Aorta (tissue), 5 donors: ENCODE measurements around the gene PRKAR2A. TPM values are rescaled to one million over a fixed set of nuclear protein-coding genes. Genes with fewer than 3 reads are reported as not detected.

Source experiments
- ATAC-seq: fragments of 200-7000 bp; cut with Tn5 transposase; one replicate; pipeline ENCODE4 v1.9.1; 2022; ENCODE audit warnings: moderate library complexity; ENCODE audit not compliant: low FRiP score
- DNase-seq, 2 donors: peaks; one replicate each; pipeline ENCODE4 v3.0.0-alpha.2; 2020
- H3K27ac ChIP-seq, 2 donors: one replicate each; pipeline ENCODE4 v1.5.1; 2013; ENCODE audit warnings: low read length in 2 of 2, mild to moderate bottlenecking in 2 of 2, moderate library complexity in 2 of 2, control low read depth in 1 of 2, inconsistent platforms in 1 of 2, low read depth in 1 of 2
- H3K27me3 ChIP-seq, 2 donors: one replicate each; pipeline ENCODE4 v1.6.1; 2013; ENCODE audit warnings: control low read depth in 1 of 2, low read length in 1 of 2, mild to moderate bottlenecking in 1 of 2, moderate library complexity in 1 of 2; ENCODE audit not compliant: insufficient read depth in 2 of 2, control insufficient read depth in 1 of 2
- H3K36me3 ChIP-seq, 2 donors: one replicate each; pipeline ENCODE4 v1.6.1; 2013; ENCODE audit warnings: control low read depth in 1 of 2, low read length in 1 of 2, mild to moderate bottlenecking in 1 of 2; ENCODE audit not compliant: insufficient read depth in 2 of 2, control insufficient read depth in 1 of 2
- H3K4me1 ChIP-seq, 2 donors: one replicate each; pipeline ENCODE4 v1.6.1; 2013; ENCODE audit warnings: low read length in 2 of 2, control low read depth in 1 of 2, mild to moderate bottlenecking in 1 of 2, moderate library complexity in 1 of 2; ENCODE audit not compliant: insufficient read depth in 2 of 2, control insufficient read depth in 1 of 2
- H3K4me3 ChIP-seq, 2 donors: one replicate each; pipeline ENCODE4 v1.5.1; 2013; ENCODE audit warnings: low read length in 2 of 2, control low read depth in 1 of 2, mild to moderate bottlenecking in 1 of 2
- H3K9me3 ChIP-seq: one replicate; pipeline ENCODE4 v1.6.1; 2013; ENCODE audit warnings: mild to moderate bottlenecking, low read length; ENCODE audit not compliant: control insufficient read depth
- WGBS, 2 donors: extraction: QIAGEN DNeasy Blood & Tissue Kit; methylation state at CpG; one replicate each; pipeline ENCODE4 v1.1.7; 2013; 5-methylcytosine and 5-hydroxymethylcytosine counted together
- intact Hi-C, 2 donors: fragments of 100-400 bp; cut with DNase I; formaldehyde crosslinking; loops; one replicate each; pipeline versions ENCODE4 v1.14.2 to v1.15.0; 2022
- polyA plus RNA-seq, 2 donors: library from polyadenylated mRNA; stranded (reverse); fragments of 200-250 nt; gene quantifications; one replicate each; pipeline ENCODE4 v1.2.3, GENCODE V29; 2013
- total RNA-seq, 2 donors: library from RNA; stranded (reverse); fragmentation: NEBNext Ultra II Directional; extraction: Animal tissue kit (Norgen Biotek cat#: 25700); gene quantifications; one replicate each; pipeline ENCODE4 v1.2.1, GENCODE V29; 2021
- donor health status: healthy with polysubstance abuse.
- donor health status: Bipolar disorder and iron deficiency.
- donor health status: DM: no; HTN: no; CAD: no.
- donor health status: DM: no; HTN: no; CAD: no.
- donor health status: DM: yes; HTN: yes; CAD: no.

The PRKAR2A gene
- total and polyA plus RNA-seq, 4 donors: 9.1 to 59.6 (median 31.7) TPM

DNA sequence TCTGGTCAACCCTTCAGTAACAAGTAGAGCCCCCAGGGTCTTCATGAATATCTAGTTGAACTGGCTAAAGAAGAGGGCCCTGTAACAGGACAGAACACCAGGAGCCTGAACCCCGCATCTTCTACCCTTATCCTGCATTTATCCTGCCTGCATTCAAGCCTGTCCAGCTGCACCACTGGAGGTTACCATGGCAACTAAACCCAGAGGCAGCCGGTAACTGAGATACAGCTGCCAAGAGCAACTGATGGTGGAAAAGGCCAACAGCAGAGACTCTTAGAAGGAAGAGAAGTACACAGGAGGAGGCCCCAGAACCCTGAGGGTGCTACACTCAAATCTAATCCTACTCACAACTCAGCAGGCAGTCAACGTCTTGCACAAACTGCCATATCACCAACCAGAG lies 3.7 kb upstream of the PRKAR2A start:
- DNase-seq: no peak
- Histone ChIP-seq H3K27me3 (no peaks in the 10 kb centered on the region), H3K27ac (no peak overlapping the region), H3K9me3 (no peaks in the 10 kb centered on the region), H3K4me3 (no peak overlapping the region), H3K36me3 (peaks cover 0 to 5% of the 10 kb centered on the region in 2 donors), H3K4me1 (no peaks in the 10 kb centered on the region)
- 42 to 47% methylated on average over 3 of the region's 3 CpGs for WGBS, 2 donors
- intact Hi-C loops: no loop called here
- ATAC-seq: no peak

DNA sequence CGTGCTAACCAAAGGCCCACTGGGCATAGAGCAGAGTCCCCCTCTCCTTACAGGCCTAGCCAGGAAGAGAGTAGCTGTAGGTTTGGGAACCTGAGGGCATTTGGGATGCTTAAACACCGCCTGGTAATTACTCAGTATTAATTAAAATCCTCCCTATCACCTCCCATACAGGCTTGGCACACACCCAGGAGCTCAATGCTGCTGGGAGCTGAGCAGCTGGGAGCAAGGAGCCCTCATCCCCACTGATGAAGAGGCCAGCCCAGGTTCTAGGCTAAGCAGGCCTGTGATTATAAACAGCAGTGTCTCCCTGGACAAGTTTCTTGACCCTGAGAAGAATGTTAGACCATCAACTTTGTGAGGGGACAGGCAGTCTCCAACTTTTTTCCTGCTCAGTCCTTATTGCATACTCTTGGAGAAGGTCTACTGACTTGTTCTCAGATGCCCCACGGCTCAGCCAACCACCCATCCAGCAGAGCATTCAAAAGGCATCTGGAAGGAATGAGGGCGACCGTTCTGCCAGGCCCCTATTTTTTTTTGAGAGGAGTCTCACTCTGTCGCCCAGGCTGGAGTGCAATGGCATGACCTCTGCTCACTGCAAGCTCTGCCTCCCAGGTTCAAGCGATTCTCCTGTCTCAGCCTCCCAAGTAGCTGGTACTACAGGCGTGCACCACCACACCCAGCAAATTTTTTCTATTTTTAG lies 1.3 kb upstream of the PRKAR2A start:
- DNase-seq (no peak), ATAC-seq (no peak)
- Histone ChIP-seq H3K4me1 (peaks cover 0 to 7% of the 10 kb centered on the region in 2 donors), H3K27ac (peak overlapping the region in 1 of 2 donors; percentile 70), H3K9me3 (no peaks in the 10 kb centered on the region), H3K36me3 (no peaks in the 10 kb centered on the region), H3K27me3 (no peaks in the 10 kb centered on the region), H3K4me3 (no peak overlapping the region)
- intact Hi-C loops: loop anchor here in 1 of 2 donors (5.0 kb wide), 2 partner anchors 68 to 162 kb away; partner anchors contain the start of genes ARIH2 and NCKIPSD
- WGBS, 2 donors: 93 to 97% methylated on average over 8 of the region's 8 CpGs

DNA sequence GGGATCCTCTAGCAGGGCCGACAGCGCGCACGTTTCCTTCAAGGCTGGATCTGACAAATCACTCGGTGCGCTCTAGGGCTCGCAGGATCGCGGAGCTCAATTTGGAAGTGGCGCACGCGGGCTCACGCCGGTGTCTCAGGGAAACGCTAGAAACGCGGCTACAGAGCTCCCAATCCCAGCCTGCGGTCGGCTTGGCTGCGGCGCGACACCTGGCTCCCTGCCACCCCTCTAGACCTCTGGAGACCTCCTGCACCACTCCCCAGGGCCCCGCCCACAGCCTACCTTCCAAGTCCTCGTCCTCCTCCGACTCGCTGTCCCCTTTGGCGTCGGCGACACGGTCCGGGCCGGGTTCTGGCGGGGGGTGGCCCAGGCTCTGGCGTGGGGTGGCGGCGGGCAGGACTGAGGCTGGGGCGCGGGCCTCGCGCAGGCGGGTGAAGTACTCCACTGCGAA lies 596 bp downstream of the PRKAR2A start:
- H3K36me3 ChIP-seq: no peaks in the 10 kb centered on the region
- peaks cover 0 to 7% of the 10 kb centered on the region in 2 donors for H3K4me1 ChIP-seq
- H3K9me3 ChIP-seq: no peaks in the 10 kb centered on the region
- peak overlapping the region; percentile 36 to 96 for H3K27ac ChIP-seq
- intact Hi-C loops: loop anchor here in 1 of 2 donors (5.0 kb wide), 2 partner anchors 70 to 160 kb away; partner anchors contain the start of genes ARIH2 and NCKIPSD
- DNase-seq: peak; percentile 89 to 95
- H3K27me3 ChIP-seq: no peaks in the 10 kb centered on the region
- ATAC-seq: peak; percentile 88
- 0% methylated on average over 41 to 42 of the region's 42 CpGs for WGBS, 2 donors
- peak overlapping the region; percentile 52 to 80 for H3K4me3 ChIP-seq

DNA sequence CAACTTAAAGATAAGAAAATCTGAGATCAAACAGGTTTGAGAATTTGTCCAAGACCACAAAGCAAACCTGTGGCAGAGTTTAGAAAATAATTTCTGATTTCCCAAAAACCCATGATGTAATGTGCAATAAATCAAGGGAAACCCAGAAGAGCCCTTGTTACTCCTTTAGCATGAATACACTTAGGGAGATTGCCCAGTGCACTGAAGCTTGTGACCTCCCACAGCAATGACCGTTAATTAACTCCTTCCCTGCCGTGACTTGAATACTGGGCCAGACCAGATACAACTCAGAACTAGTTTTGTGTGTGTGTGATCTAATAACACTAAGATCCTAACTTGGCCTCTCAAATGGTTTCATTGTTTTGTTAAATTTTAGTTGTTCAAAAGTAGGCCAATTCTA lies 2.5 kb downstream of the PRKAR2A start:
- no peaks in the 10 kb centered on the region for H3K9me3 ChIP-seq
- DNase-seq (no peak), ATAC-seq (no peak)
- intact Hi-C loops: loop anchor here in 1 of 2 donors (5.0 kb wide), 2 partner anchors 72 to 158 kb away; partner anchors contain the start of genes ARIH2 and NCKIPSD
- no peaks in the 10 kb centered on the region for H3K27me3 ChIP-seq
- H3K4me1 ChIP-seq: peaks cover 0 to 7% of the 10 kb centered on the region in 2 donors
- WGBS, 2 donors: 13 to 20% methylated on average over 2 of the region's 2 CpGs
- H3K27ac ChIP-seq: no peak overlapping the region
- H3K4me3 ChIP-seq: peak overlapping the region in 1 of 2 donors; percentile 19
- no peaks in the 10 kb centered on the region for H3K36me3 ChIP-seq

DNA sequence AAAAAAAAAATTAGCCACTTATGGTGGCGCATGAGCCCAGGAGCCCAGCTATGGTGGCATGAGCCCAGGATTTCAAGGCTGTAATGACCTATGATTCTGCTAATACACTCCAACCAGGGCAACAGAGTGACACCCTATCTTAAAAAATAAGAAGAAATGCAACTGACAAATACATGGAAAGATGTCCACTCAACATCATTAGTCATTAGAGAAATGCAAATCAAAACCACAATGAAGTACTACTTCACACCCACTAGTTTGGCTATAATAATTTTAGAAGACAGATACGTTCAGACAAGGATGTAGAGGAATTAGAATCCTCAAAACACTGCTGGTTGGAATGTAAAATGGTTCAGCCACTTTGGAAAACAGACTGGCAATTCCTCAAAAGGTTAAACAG lies 10.5 kb downstream of the PRKAR2A start:
- no peaks in the 10 kb centered on the region for H3K4me1 ChIP-seq
- H3K27me3 ChIP-seq: no peaks in the 10 kb centered on the region
- no peaks in the 10 kb centered on the region for H3K36me3 ChIP-seq
- ATAC-seq (no peak), DNase-seq (no peak)
- no peak overlapping the region for H3K4me3 ChIP-seq
- intact Hi-C loops: no loop called here
- 65 to 68% methylated on average over 2 of the region's 2 CpGs for WGBS, 2 donors
- H3K9me3 ChIP-seq: no peaks in the 10 kb centered on the region
- no peak overlapping the region for H3K27ac ChIP-seq

DNA sequence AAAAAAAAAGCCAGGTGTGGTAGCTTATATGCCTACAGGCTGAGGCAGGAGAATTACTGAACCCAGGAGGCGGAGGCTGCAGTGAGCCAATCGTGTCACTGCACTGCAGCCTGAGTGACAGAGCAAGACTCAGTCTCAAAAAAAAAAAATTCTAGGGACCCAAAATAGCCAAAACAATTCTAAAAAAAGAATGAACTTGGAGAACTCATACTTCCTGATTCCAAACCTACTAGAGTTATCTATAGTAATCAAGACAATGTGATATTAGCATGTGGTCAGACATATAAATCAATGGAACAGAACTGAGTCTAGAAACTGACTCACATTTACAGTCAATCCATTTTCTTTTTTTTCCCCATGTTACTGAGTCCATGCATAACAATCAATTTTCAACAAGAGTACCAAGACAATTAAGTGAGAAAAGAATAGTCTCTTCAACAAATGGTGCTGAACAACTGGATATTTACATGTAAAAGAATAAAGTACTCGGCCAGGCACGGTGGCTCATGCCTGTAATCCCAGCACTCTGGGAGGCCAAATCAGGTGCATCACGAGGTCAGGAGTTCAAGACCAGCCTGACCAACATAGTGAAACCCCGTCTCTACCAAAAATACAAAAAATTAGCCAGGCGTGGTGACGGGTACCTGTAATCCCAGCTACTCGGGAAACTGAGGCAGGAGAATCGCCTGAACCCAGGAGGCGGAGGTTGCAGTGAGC lies 11.9 kb downstream of the PRKAR2A start:
- ATAC-seq: peak; percentile 44
- 62 to 69% methylated on average over 11 of the region's 11 CpGs for WGBS, 2 donors
- intact Hi-C loops: no loop called here

DNA sequence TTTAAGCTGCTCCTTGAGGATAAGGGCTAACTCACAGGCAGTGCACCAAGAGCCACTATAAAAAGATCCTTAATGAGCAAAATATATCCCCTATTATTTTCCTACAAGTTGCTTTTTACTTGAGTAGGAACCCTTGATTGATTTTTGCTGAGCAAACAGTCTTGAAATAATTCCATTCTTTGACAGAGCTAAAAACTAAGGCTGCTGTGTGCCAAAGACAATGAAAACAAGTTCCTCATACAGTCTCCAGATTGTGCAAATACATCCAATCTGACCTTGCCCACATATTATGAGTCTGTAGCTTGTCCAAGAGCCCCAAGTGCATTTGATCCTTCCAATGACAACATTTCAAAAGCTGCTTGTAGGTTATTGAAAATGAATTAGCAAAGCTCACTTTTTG lies 15.0 kb downstream of the PRKAR2A start:
- H3K4me3 ChIP-seq: no peak overlapping the region
- intact Hi-C loops: no loop called here
- ATAC-seq (peak; percentile 66), DNase-seq (no peak)
- H3K36me3 ChIP-seq: no peaks in the 10 kb centered on the region
- peak overlapping the region in 1 of 2 donors; percentile 51 for H3K27ac ChIP-seq
- H3K4me1 ChIP-seq: no peaks in the 10 kb centered on the region
- no peaks in the 10 kb centered on the region for H3K27me3 ChIP-seq
- H3K9me3 ChIP-seq: no peaks in the 10 kb centered on the region

More for the DNA sequence above, 11.9 kb downstream of the PRKAR2A start:
- Histone ChIP-seq H3K4me1 (no peaks in the 10 kb centered on the region), H3K4me3 (no peak overlapping the region), H3K9me3 (no peaks in the 10 kb centered on the region), H3K27me3 (no peaks in the 10 kb centered on the region), H3K27ac (no peak overlapping the region), H3K36me3 (no peaks in the 10 kb centered on the region)
- DNase-seq: no peak

DNA sequence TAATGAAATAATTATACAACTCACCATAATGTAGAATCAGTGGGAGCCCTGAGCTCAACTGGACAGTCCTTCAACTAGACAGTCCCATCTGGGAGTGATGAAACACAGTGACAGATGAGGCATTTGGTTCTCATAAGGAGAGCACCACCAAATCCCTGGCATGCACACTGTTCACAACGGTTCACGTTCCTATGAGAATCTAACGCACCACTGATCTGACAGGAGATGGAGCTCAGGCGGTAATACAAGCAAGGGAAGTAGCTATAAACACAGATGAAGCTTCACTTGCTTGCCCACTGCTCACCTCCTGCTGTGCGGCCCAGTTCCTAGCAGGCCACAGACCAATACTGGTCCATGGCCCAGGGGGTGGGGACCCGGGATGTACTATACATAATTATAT lies 17.0 kb downstream of the PRKAR2A start:
- H3K4me3 ChIP-seq: no peak overlapping the region
- intact Hi-C loops: no loop called here
- no peak for DNase-seq
- peaks cover 0 to 3% of the 10 kb centered on the region in 2 donors for H3K4me1 ChIP-seq
- H3K9me3 ChIP-seq: no peaks in the 10 kb centered on the region
- 85 to 92% methylated on average over 6 of the region's 6 CpGs for WGBS, 2 donors
- no peaks in the 10 kb centered on the region for H3K36me3 ChIP-seq
- ATAC-seq: no peak
- no peaks in the 10 kb centered on the region for H3K27me3 ChIP-seq
- no peak overlapping the region for H3K27ac ChIP-seq
